Measurements from ENCODE around the gene CDK5RAP3.

DNA sequence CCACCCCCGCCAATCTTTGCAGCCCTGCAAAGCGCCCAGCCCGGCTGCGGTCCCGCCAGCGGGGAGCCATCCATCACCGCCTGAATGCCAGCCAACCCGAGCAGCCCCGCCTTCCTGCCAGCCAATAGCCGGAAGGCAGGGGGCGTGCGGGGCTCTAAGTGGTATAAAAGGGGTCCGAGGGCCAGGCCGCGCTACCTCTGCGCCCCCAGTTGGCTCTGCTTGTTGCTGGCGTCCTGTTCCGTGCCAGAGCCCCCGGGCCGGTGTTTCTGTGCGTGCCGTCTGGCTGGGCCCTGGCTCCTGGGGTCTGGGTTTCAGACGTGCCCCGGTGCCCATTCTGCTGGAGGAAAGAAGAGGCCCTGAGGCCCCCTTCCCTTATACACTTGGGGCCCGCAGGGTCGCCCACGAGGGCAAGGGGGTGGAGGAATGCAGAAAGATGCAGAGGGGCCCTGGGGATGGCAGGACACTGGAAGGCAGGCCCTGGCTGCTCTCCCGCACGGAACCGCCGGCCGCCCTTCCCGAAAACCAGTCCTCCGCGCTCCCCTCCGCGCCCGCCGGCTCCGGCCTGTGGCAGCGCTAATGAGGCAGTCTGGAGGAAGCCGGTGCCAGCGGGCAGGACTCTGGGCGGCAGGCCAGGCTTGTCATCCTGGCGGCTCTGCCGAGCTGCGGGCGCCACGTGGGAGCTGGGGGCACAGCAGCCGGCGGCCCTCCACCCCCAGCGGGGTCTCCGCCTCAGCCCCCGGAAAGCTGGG is 52.7 kb downstream of the CDK5RAP3 start:
- TF ChIP-seq POLR2AphosphoS5 (IDR thresholded peaks at IDR 0.05; ENCODE audit: low read depth): no peak
- TF ChIP-seq, protein P1, sequence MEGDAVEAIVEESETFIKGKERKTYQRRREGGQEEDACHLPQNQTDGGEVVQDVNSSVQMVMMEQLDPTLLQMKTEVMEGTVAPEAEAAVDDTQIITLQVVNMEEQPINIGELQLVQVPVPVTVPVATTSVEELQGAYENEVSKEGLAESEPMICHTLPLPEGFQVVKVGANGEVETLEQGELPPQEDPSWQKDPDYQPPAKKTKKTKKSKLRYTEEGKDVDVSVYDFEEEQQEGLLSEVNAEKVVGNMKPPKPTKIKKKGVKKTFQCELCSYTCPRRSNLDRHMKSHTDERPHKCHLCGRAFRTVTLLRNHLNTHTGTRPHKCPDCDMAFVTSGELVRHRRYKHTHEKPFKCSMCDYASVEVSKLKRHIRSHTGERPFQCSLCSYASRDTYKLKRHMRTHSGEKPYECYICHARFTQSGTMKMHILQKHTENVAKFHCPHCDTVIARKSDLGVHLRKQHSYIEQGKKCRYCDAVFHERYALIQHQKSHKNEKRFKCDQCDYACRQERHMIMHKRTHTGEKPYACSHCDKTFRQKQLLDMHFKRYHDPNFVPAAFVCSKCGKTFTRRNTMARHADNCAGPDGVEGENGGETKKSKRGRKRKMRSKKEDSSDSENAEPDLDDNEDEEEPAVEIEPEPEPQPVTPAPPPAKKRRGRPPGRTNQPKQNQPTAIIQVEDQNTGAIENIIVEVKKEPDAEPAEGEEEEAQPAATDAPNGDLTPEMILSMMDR (IDR thresholded peaks at IDR 0.05; ENCODE audit: insufficient read depth, low read length): no peak
- TF ChIP-seq, protein P2, sequence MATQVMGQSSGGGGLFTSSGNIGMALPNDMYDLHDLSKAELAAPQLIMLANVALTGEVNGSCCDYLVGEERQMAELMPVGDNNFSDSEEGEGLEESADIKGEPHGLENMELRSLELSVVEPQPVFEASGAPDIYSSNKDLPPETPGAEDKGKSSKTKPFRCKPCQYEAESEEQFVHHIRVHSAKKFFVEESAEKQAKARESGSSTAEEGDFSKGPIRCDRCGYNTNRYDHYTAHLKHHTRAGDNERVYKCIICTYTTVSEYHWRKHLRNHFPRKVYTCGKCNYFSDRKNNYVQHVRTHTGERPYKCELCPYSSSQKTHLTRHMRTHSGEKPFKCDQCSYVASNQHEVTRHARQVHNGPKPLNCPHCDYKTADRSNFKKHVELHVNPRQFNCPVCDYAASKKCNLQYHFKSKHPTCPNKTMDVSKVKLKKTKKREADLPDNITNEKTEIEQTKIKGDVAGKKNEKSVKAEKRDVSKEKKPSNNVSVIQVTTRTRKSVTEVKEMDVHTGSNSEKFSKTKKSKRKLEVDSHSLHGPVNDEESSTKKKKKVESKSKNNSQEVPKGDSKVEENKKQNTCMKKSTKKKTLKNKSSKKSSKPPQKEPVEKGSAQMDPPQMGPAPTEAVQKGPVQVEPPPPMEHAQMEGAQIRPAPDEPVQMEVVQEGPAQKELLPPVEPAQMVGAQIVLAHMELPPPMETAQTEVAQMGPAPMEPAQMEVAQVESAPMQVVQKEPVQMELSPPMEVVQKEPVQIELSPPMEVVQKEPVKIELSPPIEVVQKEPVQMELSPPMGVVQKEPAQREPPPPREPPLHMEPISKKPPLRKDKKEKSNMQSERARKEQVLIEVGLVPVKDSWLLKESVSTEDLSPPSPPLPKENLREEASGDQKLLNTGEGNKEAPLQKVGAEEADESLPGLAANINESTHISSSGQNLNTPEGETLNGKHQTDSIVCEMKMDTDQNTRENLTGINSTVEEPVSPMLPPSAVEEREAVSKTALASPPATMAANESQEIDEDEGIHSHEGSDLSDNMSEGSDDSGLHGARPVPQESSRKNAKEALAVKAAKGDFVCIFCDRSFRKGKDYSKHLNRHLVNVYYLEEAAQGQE (IDR thresholded peaks at IDR 0.05; ENCODE audit: insufficient replicate concordance, low read depth): no peak
- no peak for TF ChIP-seq GABPA (IDR thresholded peaks at IDR 0.05; ENCODE audit: low read depth)

Measured in HL-60 (cell line).